K562 (cell line): ENCODE results near the gene GRB10. TPM values are rescaled to one million over a fixed set of nuclear protein-coding genes. Genes with fewer than 3 reads are reported as not detected.

Source experiments
- ATAC-seq: fragments of 200-7000 bp; cut with Tn5 transposase; 3 replicates; pipeline ENCODE4 v1.9.1; 2020; ENCODE audit warnings: moderate library complexity
- BruUV-seq: library from RNA; stranded (reverse); fragments of 400-500 nt; replicated peaks from 2 replicates; lab custom pipeline; 2021; lab: Mats Ljungman, UMichigan
- CTCF ChIA-PET: fragments of 300-600 bp; formaldehyde crosslinking; extraction: SDS; loops from one replicate; lab custom pipeline; 2021; ENCODE audit warnings: low intra/inter-chr PET ratio; lab: Yijun Ruan, JAX
- POLR2A ChIA-PET: fragments of 300-600, 350-650 bp; sonication (Branson Sonifier 250); formaldehyde crosslinking; extraction: SDS; loops from one replicate; lab custom pipeline; 2021; ENCODE audit warnings: antibody characterized with exemption, inconsistent platforms; lab: Yijun Ruan, JAX
- DNase-seq, 4 experiments: peaks; one replicate each; pipeline versions ENCODE4 v3.0.0 to v3.0.0-alpha.2; 2011 to 2018; ENCODE audit warnings: low spot score in 3 of 4, mixed read lengths in 3 of 4; ENCODE audit errors: extremely low read depth in 1 of 4
- FAIRE-seq: peaks from 2 replicates; lab custom pipeline; 2011; peaks lifted over from hg19 to GRCh38; lab: Jason Lieb, UNC
- H2AFZ ChIP-seq: 2 replicates; pipeline ENCODE4 v1.6.0; 2011; ENCODE audit warnings: low read depth, low read length, control low read depth, inconsistent platforms
- H3K27ac ChIP-seq: fragments of 200-600 bp; 3 replicates; pipeline ENCODE4 v1.8.0; 2011; ENCODE audit warnings: low read depth, mild to moderate bottlenecking, control low read depth, inconsistent platforms, low read length, moderate library complexity, mixed read lengths; ENCODE audit errors: extremely low read depth
- H3K27me3 ChIP-seq, 2 experiments: fragments of 300-600 bp in 1 of 2; 2 replicates in 1 of 2; 3 replicates in 1 of 2; pipeline versions ENCODE4 v1.6.0 to v1.8.0; 2011; ENCODE audit warnings: inconsistent platforms in 2 of 2, low read length in 2 of 2, mild to moderate bottlenecking in 1 of 2, mixed read lengths in 1 of 2, moderate library complexity in 1 of 2; ENCODE audit not compliant: control insufficient read depth in 2 of 2, insufficient read depth in 2 of 2
- H3K36me3 ChIP-seq: fragments of 300-600 bp; 3 replicates; pipeline ENCODE4 v1.8.0; 2011; ENCODE audit warnings: mild to moderate bottlenecking, low read length, inconsistent platforms; ENCODE audit not compliant: control insufficient read depth, insufficient read depth
- H3K4me1 ChIP-seq, 2 experiments: fragments of 200-600 bp in 1 of 2; replicated peaks in 1 of 2; 2 replicates in 1 of 2; 3 replicates in 1 of 2; pipeline versions ENCODE4 v1.5.1 to v1.8.0; 2011; ENCODE audit warnings: inconsistent platforms in 2 of 2, low read length in 2 of 2, mild to moderate bottlenecking in 1 of 2, mixed read lengths in 1 of 2, moderate library complexity in 1 of 2; ENCODE audit not compliant: control insufficient read depth in 2 of 2, insufficient read depth in 2 of 2
- H3K4me2 ChIP-seq: 2 replicates; pipeline ENCODE4 v1.6.1; 2011; ENCODE audit warnings: low read length, control low read depth, inconsistent platforms, mixed read lengths; ENCODE audit not compliant: insufficient read depth
- H3K4me3 ChIP-seq: fragments of 200-600 bp; sonication (generic), shearing (Covaris generic); 2 replicates; pipeline ENCODE4 v1.5.1; 2016; ENCODE audit warnings: control low read depth, inconsistent platforms
- H3K79me2 ChIP-seq: fragments of 200-600 bp; 3 replicates; pipeline ENCODE4 v1.8.0; 2011; ENCODE audit warnings: low read length, inconsistent platforms; ENCODE audit not compliant: control insufficient read depth, insufficient read depth
- H3K9ac ChIP-seq, 2 experiments: 2 replicates each; pipeline versions ENCODE4 v1.6.0 to v1.6.1; 2011; ENCODE audit warnings: low read depth in 2 of 2, low read length in 2 of 2, control low read depth in 1 of 2, inconsistent platforms in 1 of 2, mild to moderate bottlenecking in 1 of 2, mixed read lengths in 1 of 2; ENCODE audit not compliant: insufficient read depth in 1 of 2
- H3K9me1 ChIP-seq: one replicate; pipeline ENCODE4 v1.6.0; 2011; ENCODE audit warnings: inconsistent platforms, mild to moderate bottlenecking, low read length, moderate library complexity; ENCODE audit not compliant: control insufficient read depth, insufficient read depth
- H3K9me3 ChIP-seq: replicated peaks from 2 replicates; pipeline ENCODE4 v1.5.1; 2011; ENCODE audit warnings: low read depth, low read length, inconsistent platforms; ENCODE audit not compliant: control insufficient read depth, insufficient read depth
- H4K20me1 ChIP-seq: replicated peaks from 2 replicates; pipeline ENCODE4 v1.6.1; 2011; ENCODE audit warnings: low read length, inconsistent platforms, mixed read lengths; ENCODE audit not compliant: control insufficient read depth, insufficient read depth
- E2F5 ChIP-seq: sonication (generic); formaldehyde crosslinking; IDR thresholded peaks from 2 replicates; pipeline ENCODE4 v1.8.0; 2022; ENCODE audit warnings: mild to moderate bottlenecking, missing genetic modification reagents
- FOXA3 ChIP-seq, 2 experiments: fragments of 450-650 bp in 1 of 2; sonication (generic) in 1 of 2; formaldehyde crosslinking; IDR thresholded peaks in 1 of 2; conservative IDR thresholded peaks in 1 of 2; 2 replicates each; pipeline versions ENCODE4 v1.4.0 to v1.8.0; 2020 to 2022; ENCODE audit warnings: mild to moderate bottlenecking in 2 of 2, missing genetic modification reagents in 1 of 2
- LEF1 ChIP-seq: fragments of 450-650 bp; IDR thresholded peaks from 2 replicates; pipeline ENCODE4 v1.6.1; 2016; ENCODE audit warnings: mild to moderate bottlenecking
- MLX ChIP-seq, 2 experiments: fragments of 450-650 bp in 1 of 2; sonication (generic) in 1 of 2; formaldehyde crosslinking; conservative IDR thresholded peaks; 2 replicates each; pipeline versions ENCODE4 v1.4.0 to v1.8.1; 2020 to 2022; ENCODE audit warnings: mild to moderate bottlenecking in 1 of 2, missing genetic modification reagents in 1 of 2
- RBM25 ChIP-seq: fragments of 200-400 bp; formaldehyde crosslinking; IDR thresholded peaks from 2 replicates; pipeline ENCODE4 v1.6.1; 2018; ENCODE audit warnings: low read length, low read depth, moderate library complexity; ENCODE audit not compliant: severe bottlenecking
- SMARCB1 ChIP-seq: IDR thresholded peaks from 2 replicates; pipeline ENCODE4 v1.6.1; 2011; ENCODE audit warnings: improper control_type of control experiment, low read depth; ENCODE audit not compliant: insufficient read length
- ZNF146 ChIP-seq: IDR thresholded peaks from one replicate; pipeline ENCODE4 v1.6.1; 2018; ENCODE audit warnings: missing compliant biosample characterization; ENCODE audit not compliant: unreplicated experiment
- ZNF609 ChIP-seq: sonication (generic); formaldehyde crosslinking; IDR thresholded peaks from 2 replicates; pipeline ENCODE4 v1.8.1; 2023; ENCODE audit warnings: missing genetic modification reagents, mild to moderate bottlenecking, borderline replicate concordance
- WGBS: fragments of 100-300 bp; shearing (Covaris generic); methylation state at CpG from one replicate; pipeline ENCODE4 v1.1.6; 2016; ENCODE audit warnings: low coverage, mixed read lengths; ENCODE audit not compliant: insufficient coverage; ENCODE audit errors: missing lambda C conversion rate; 5-methylcytosine and 5-hydroxymethylcytosine counted together
- in situ Hi-C: fragments of 300-500 bp; cut with MboI; formaldehyde crosslinking; loops from 4 replicates; pipeline ENCODE4 v1.15.0; 2018; ENCODE audit warnings: inconsistent platforms, mixed read lengths
- intact Hi-C: fragments of 100-400 bp; cut with micrococcal nuclease; formaldehyde crosslinking; loops from 2 replicates; pipeline ENCODE4 v1.14.2; 2022
- polyA plus RNA-seq, 8 experiments: library from polyadenylated mRNA; depleted of rRNA in 4 of 8; stranded (reverse) in 5 of 8; unstranded in 3 of 8; fragments of >200 nt; fragmentation: Nextera tagmentation in 2 of 8; fragmentation: Illumina TruSeq in 1 of 8; extraction: Ambion mirVana in 2 of 8; extraction: Trizol in 1 of 8; gene quantifications; 2 replicates each; pipeline versions ENCODE4 v1.2.1 to v1.2.3, GENCODE V29; 2011 to 2014; ENCODE audit warnings: inconsistent platforms in 1 of 8, missing spikeins in 1 of 8
- total RNA-seq, 7 experiments: library from RNA; depleted of rRNA in 6 of 7; stranded (reverse); fragments of >200 nt in 6 of 7; fragmentation: Illumina TruSeq in 2 of 7; extraction: Trizol in 2 of 7; gene quantifications; 2 replicates each; pipeline versions ENCODE4 v1.2.1 to v1.2.3, GENCODE V29; 2011 to 2021; ENCODE audit warnings: low replicate concordance in 1 of 7

GRB10 gene
- total and polyA plus RNA-seq, 9 of the 15 experiments (the other 6 are each of a cell fraction or from before 2014, with no cell fraction given), result 8.9 to 88.5 (median 40.7) TPM

- no peak overlapping the region for H3K4me2 ChIP-seq
- H3K9ac ChIP-seq, result no peak overlapping the region
- H2AFZ ChIP-seq, result no peak overlapping the region
- H3K79me2 ChIP-seq, result peaks cover 31% of the 10 kb centered on the region
- no TSS peak for BruUV-seq
- no peak for FAIRE-seq
- intact Hi-C loops (loop anchor here (5.0 kb wide), 1 partner anchor 447 kb away; no protein-coding TSS in a partner anchor), in situ Hi-C loops (no loop called here)
- CTCF ChIA-PET, result no interaction called here
- no peaks in the 10 kb centered on the region for H3K9me3 ChIP-seq
- H3K27ac ChIP-seq, result no peak overlapping the region
- H3K36me3 ChIP-seq, result peaks cover 30% of the 10 kb centered on the region
- no peak for DNase-seq
- POLR2A ChIA-PET, result no interaction called here
- TF ChIP-seq ZNF146 (CRISPR knock-in tag) (no peak), ZNF609 (no peak), LEF1 (no peak), RBM25 (no peak), E2F5 (CRISPR knock-in tag) (no peak), MLX (CRISPR knock-in tag; conservative IDR thresholded peaks at IDR 0.05) (no peak), SMARCB1 (no peak), FOXA3 (CRISPR knock-in tag; conservative IDR thresholded peaks at IDR 0.05 in 1 of 2, IDR thresholded peaks at IDR 0.05 in 1 of 2) (0 out of 4 replicates have a peak, but pooled peaks of 1 of the 2 experiments have one; percentile 7)
- no peak overlapping the region for H3K4me3 ChIP-seq
- 83% methylated on average over 2 of the region's 2 CpGs for WGBS
- H4K20me1 ChIP-seq, result peaks cover 19% of the 10 kb centered on the region
- H3K4me1 ChIP-seq, result peaks cover 3 to 16% of the 10 kb centered on the region in 2 experiments; a peak in 4 of 5 replicates
- H3K9me1 ChIP-seq, result peaks cover 3% of the 10 kb centered on the region
- ATAC-seq, result no peak
- H3K27me3 ChIP-seq, result no peaks in the 10 kb centered on the region
These were observed 87.7 kb downstream of the GRB10 start for GRCh38 chr7:50695026-50695425.
